Measurements from ENCODE around the gene PRPF6. TPM values are rescaled to one million over a fixed set of nuclear protein-coding genes. Genes with fewer than 3 reads are reported as not detected.

PRPF6 gene
- total RNA-seq, 4 donors from 2014 or later = 44.3 to 80.3 (median 57.2) TPM

DNA sequence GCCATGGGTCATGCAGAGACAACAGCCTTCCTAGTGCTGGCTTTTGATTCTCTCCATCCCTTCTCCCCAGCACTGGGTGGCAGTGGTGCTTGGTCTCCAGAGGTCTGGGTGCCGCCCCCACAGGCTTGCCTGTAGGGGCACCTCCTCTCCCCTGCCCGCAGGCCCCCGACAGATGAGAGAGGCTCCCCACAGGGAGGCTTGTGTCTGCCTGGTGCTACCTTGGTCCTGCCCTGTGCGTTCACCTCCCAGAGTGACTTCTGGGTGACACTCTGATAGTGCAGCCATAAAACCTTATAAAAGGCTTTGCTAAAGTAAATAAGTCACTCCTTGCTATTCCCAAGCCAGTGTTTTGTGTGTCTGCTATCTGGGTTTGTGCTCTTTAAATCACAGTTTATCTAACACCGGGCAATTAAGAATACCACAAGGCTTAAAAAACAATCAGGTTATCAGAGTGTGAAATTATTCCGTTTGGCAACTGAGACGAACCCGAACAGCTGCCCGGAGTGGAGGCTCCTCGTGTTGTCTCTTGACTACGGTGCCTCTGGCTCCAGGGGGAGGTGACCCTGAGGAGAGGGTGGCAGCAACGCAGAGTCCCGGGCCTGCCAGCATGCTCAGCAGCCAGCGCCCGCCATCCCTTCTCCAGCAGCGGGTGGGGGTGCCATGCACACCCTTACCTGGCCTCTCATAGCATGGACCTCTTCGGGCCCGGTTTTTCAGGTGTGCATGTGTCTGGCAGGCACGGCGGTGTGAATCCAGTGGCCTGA is 49.6 kb downstream of the PRPF6 start:
- TF ChIP-seq, protein P1, sequence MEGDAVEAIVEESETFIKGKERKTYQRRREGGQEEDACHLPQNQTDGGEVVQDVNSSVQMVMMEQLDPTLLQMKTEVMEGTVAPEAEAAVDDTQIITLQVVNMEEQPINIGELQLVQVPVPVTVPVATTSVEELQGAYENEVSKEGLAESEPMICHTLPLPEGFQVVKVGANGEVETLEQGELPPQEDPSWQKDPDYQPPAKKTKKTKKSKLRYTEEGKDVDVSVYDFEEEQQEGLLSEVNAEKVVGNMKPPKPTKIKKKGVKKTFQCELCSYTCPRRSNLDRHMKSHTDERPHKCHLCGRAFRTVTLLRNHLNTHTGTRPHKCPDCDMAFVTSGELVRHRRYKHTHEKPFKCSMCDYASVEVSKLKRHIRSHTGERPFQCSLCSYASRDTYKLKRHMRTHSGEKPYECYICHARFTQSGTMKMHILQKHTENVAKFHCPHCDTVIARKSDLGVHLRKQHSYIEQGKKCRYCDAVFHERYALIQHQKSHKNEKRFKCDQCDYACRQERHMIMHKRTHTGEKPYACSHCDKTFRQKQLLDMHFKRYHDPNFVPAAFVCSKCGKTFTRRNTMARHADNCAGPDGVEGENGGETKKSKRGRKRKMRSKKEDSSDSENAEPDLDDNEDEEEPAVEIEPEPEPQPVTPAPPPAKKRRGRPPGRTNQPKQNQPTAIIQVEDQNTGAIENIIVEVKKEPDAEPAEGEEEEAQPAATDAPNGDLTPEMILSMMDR (IDR thresholded peaks at IDR 0.05; ENCODE audit: low read depth) = no peak

DNA sequence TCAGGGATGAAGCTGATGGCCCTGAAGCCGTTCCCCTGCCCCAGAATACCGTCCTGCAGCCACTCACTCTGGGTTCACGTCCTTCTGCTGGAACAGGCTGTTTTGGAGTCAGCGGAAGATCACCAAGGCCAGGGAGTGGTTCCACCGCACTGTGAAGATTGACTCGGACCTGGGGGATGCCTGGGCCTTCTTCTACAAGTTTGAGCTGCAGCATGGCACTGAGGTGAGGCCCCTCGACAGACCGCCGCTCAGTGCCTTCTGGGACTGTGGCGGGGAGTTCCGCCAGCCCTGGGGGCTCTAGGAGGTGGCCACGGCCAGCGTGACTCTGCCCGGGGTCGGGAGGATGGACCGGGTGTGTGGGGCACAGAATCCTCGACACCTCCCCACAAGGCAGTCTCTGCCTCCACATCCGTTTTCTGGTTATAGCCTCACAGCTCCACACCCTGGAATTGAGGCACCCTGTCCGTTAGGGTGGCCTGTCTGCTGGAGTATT is 50.9 kb downstream of the PRPF6 start:
- TF ChIP-seq, protein P1 (IDR thresholded peaks at IDR 0.05; ENCODE audit: low read depth) = no peak

DNA sequence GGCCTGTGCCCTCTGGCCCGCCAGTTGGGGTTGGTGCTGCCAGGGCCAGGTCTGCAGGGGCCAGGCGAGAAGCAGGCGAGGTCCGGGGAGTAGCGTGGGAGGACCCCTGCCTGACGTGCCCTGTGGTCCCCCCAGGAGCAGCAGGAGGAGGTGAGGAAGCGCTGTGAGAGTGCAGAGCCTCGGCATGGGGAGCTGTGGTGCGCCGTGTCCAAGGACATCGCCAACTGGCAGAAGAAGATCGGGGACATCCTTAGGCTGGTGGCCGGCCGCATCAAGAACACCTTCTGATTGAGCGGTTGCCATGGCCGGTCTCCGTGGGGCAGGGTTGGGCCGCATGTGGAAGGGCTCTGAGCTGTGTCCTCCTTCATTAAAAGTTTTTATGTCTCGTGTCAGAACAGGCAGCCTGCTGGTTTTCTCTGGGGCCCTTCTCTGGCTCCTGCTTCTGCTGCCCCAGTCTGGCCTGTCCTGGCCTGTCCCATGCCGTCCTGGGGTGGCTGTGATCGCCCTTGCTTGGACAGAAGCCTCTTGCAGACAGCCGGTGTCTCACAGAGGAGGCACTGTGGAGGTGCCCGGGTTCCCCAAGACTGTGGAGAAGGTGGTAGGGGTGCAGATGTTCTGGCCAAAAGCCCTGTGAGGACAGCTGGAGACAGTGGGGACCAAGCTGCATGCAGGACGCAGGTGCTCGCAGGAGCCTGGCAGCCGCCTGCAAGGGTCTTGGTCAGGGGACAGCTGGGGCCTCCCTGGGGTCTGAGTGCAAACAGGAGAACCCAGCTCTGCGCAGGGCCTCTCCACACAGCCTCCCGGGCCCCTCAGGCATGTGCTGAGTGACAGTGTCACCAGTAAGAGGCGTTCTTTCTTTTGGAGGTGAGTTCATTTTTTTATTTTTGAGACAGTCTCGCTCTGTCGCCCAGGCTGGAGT is 52.0 kb downstream of the PRPF6 start:
- TF ChIP-seq, protein P1 (IDR thresholded peaks at IDR 0.05; ENCODE audit: low read depth) = no peak

DNA sequence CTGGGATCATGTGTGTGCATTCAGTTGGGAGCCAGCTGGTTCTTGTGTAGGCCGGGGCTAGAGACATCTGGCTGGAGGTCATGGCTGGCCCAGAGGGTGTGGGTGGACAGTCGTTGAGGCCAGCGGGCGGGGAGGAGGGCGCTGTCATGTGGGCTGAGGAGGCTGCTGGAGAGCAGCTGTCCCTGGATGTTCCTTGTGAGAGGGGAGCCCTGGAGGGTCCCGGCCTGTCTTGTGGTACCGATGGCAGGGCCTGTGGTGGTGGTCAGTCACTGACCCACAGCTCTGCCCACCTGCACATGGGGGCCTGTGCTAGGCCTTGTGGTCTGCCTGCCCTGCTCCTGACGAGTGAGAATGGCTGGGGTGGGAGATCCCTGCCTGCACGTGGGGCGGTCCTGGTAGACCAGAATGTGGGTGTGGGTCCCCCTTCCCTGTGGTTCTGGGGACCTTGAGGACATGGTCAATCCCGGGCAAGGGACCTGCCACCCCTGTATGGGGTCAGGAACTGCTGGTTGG is 53.1 kb downstream of the PRPF6 start:
- TF ChIP-seq, protein P1 (IDR thresholded peaks at IDR 0.05; ENCODE audit: low read depth) = no peak

DNA sequence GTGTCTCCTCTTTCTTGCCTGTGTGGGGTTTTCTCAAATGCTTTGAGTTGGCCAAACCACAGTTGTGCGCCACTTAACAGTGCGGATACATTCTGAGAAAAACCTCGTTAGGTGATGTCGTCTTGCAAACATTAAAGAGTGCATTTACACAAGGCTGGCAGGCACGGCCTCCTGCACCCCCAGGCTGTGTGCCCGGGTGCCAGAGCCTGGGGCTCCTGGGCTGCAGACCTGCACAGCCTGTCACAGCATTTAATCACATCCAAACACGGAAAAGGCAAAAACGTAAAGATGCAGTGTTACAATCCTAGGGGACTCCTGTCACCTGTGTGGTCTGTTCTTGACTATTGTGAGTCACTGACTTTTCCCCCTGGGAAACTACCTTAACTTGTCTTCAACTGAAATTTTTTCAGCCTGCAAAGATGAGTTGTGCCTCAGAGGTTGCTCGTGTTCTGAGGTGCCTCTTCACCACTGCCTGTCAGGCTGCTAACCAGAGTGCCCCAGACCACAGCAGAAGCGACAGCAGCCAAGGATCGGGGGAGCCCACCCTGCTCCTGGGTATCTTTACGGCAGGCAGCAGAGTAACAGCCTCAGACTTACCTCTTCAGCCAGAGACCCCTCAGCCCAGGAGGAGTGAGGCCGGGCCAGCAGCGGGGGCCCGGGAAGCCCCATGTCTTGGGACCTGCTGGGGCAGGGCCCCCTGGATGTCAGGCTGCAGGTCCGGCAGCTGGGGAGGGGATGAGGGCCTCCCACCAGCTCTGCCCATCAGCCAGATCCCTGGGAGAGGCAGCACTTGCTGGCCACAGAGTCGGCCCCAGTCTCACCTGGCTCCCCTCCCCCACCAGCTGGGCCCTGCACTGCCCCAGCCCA is 54.4 kb downstream of the PRPF6 start:
- TF ChIP-seq, protein P1 (IDR thresholded peaks at IDR 0.05; ENCODE audit: low read depth) = no peak

DNA sequence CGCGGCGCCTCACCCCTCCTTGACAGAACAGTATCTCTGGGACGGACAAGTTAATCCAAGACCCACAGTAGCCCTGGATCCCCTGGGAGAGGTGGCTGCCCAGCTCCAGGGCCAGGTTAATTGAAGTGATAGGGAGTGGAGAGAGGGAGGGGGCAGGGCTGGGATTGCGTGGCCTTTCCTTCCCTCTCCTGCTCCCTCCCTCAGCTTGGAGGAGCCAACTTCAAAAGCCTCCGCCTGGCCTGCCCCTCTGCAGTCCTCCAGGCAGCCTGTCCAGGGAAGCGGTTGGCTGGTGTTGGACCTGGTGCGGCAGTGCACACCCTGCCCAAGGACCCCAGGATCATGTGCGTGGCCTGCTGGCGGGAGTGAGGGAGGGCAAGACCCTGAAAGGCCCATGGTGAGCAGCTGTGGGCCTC is 55.0 kb downstream of the PRPF6 start, which contains the start of gene C20orf204:
Gene C20orf204 (plus strand): TSS at position 250 of the 413 bp plus-strand sequence. CDS start 142 bp downstream, at position 392.
- TF ChIP-seq, protein P1 (IDR thresholded peaks at IDR 0.05; ENCODE audit: low read depth) = no peak
